SK-N-DZ (cell line): ENCODE data around the gene AKR1C1. TPM values are rescaled to one million over a fixed set of nuclear protein-coding genes. Genes with fewer than 3 reads are reported as not detected.
"Not testable (repeated sequence)": the region's sequence is repeated elsewhere in the genome, so short reads cannot be mapped to it uniquely, and the experiment has no call there.

ENCODE experiments used
- DNase-seq: peaks from one replicate; pipeline ENCODE4 v3.0.0-alpha.2; 2015; ENCODE audit warnings: low spot score
- polyA plus RNA-seq, 2 experiments: library from polyadenylated mRNA; depleted of rRNA; stranded (reverse); fragments of >200 nt; gene quantifications; 2 replicates each; pipeline ENCODE4 v1.2.3, GENCODE V29; 2014

AKR1C1 gene
- polyA plus RNA-seq (2014; cell fraction: cytosol; rRNA removed) = 11.4 and 14.7 TPM in 2 replicates
- polyA plus RNA-seq (2014; cell fraction: nucleus; rRNA removed) = 6.4 and 7.6 TPM in 2 replicates

GRCh38 chr10:4962876-4963814 lies at the start of gene AKR1C1:
TSS of gene AKR1C1 (plus strand) at chr10:4963415. CDS start at chr10:4963445, 30 bp downstream.
- DNase-seq = not testable (repeated sequence)

- no peak for DNase-seq
Measured at GRCh38 chr10:4914213-4914850, 48.9 kb upstream of the AKR1C1 start.

- no peak for DNase-seq
Measured at GRCh38 chr10:4916086-4916716, 47.0 kb upstream of the AKR1C1 start.

- DNase-seq = no peak
Measured at GRCh38 chr10:4918236-4918635, 45.0 kb upstream of the AKR1C1 start.

- DNase-seq = not testable (repeated sequence)
Measured at GRCh38 chr10:4924482-4924881, 38.7 kb upstream of the AKR1C1 start.

- DNase-seq = no peak
Measured at GRCh38 chr10:4926400-4926799, 36.8 kb upstream of the AKR1C1 start.

GRCh38 chr10:4931587-4931986 lies 31.6 kb upstream of the AKR1C1 start:
- no peak for DNase-seq

GRCh38 chr10:4934391-4934987 lies 28.7 kb upstream of the AKR1C1 start:
- DNase-seq = no peak

GRCh38 chr10:4937346-4937745 lies 25.9 kb upstream of the AKR1C1 start:
- no peak for DNase-seq

- DNase-seq = no peak
Measured at GRCh38 chr10:4939224-4940072, 23.8 kb upstream of the AKR1C1 start.

- DNase-seq = not testable (repeated sequence)
Measured at GRCh38 chr10:4940073-4940428, 23.2 kb upstream of the AKR1C1 start.

GRCh38 chr10:4940909-4941308 lies 22.3 kb upstream of the AKR1C1 start:
- not testable (repeated sequence) for DNase-seq

- DNase-seq = no peak
Measured at GRCh38 chr10:4941540-4942330, 21.5 kb upstream of the AKR1C1 start.

GRCh38 chr10:4942931-4943330 lies 20.3 kb upstream of the AKR1C1 start:
- DNase-seq = not testable (repeated sequence)

- not testable (repeated sequence) for DNase-seq
Measured at GRCh38 chr10:4943416-4943815, 19.8 kb upstream of the AKR1C1 start.

- DNase-seq = no peak
Measured at GRCh38 chr10:4943821-4944220, 19.4 kb upstream of the AKR1C1 start.

GRCh38 chr10:4944841-4945240 lies 18.4 kb upstream of the AKR1C1 start:
- DNase-seq = no peak

- no peak for DNase-seq
Measured at GRCh38 chr10:4945766-4946717, 17.2 kb upstream of the AKR1C1 start.
